SU-DHL-6 (cell line): ENCODE results near the gene CCL26.

ENCODE experiments used
- EZH2phosphoT487 ChIP-seq: fragments of 200-600 bp; sonication (generic), shearing (Covaris generic); conservative IDR thresholded peaks from 2 replicates; pipeline ENCODE4 v1.6.1; 2018; ENCODE audit warnings: mild to moderate bottlenecking, antibody characterized with exemption, low read length, moderate library complexity, mixed read lengths
- TF ChIP-seq, protein P1 (sequence below): fragments of 200-600 bp; sonication (generic); IDR thresholded peaks from one replicate; pipeline ENCODE4 v1.5.1; 2017; ENCODE audit warnings: antibody characterized with exemption, mild to moderate bottlenecking, low read length, moderate library complexity; ENCODE audit not compliant: insufficient read depth, poor library complexity, severe bottlenecking

DNA sequence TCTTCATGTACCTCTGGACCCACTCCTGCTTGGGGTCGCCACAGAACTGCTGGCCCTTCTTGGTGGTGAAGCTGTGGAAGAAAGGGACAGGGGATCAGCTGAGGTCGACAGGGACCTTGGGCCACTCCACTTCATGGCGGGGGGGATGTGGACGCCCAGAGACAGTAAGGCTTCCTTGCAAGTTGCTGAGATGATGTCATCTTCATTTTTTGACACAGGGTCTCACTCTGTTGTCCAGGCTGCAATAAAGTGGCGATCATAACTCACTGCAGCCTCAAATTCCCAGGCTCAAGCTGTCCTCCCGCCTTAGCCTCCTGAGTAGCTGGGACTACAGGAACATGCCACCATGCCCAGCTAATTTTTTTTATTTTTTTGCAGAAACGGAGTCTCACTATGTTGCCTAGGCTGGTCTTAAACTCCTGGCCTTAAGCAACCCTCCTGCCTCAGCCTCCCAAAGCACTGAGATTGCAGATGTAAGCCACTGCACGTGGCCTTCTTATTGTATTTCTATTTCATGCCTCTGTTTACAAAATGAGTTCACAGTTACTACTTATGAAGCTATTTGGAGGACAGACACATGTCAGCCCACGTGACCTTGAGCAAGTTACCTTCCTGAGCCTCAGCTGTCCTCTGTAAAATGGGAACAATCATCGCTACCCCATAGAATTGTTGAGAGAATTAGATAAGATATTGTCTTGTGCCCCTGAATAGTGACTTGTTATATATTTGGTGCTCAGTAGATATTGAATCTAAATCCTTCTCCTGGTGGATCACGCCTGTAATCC, 40.1 kb upstream of the CCL26 start:
- TF ChIP-seq, protein P1, sequence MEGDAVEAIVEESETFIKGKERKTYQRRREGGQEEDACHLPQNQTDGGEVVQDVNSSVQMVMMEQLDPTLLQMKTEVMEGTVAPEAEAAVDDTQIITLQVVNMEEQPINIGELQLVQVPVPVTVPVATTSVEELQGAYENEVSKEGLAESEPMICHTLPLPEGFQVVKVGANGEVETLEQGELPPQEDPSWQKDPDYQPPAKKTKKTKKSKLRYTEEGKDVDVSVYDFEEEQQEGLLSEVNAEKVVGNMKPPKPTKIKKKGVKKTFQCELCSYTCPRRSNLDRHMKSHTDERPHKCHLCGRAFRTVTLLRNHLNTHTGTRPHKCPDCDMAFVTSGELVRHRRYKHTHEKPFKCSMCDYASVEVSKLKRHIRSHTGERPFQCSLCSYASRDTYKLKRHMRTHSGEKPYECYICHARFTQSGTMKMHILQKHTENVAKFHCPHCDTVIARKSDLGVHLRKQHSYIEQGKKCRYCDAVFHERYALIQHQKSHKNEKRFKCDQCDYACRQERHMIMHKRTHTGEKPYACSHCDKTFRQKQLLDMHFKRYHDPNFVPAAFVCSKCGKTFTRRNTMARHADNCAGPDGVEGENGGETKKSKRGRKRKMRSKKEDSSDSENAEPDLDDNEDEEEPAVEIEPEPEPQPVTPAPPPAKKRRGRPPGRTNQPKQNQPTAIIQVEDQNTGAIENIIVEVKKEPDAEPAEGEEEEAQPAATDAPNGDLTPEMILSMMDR, result no peak
- no peak for TF ChIP-seq EZH2phosphoT487
